Stimulated activated CD4-positive, alpha-beta T cell treated with anti-CD3 and anti-CD28 coated beads, Interleukin-4, amount 100 ng/mL, for 24 hours (primary cell): ENCODE measurements around the gene PAFAH1B2.
"Not testable (repeated sequence)": the region's sequence is repeated elsewhere in the genome, so short reads cannot be mapped to it uniquely, and the experiment has no call there.

Source experiments
- DNase-seq: peaks from one replicate; pipeline ENCODE4 v3.0.0-alpha.2; 2020

PAFAH1B2 gene

DNA sequence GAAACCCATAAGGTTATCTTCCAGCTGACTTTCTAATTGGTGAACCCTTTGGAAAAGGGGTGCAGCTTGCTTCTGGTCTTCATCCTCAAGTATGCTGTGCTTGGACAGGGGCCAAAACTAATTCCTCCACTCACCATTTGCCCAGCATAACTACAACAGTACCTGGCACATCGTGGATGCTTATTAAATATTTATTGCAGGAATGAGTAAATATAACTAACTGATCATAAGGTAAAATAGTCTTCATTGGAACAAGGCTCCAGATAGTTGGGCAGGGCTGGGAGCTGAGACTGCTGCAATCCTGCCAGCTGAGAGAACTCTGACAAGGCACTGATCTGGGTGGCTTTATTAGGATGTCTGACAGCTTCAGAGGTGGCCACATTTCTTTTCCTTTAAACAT lies 32.1 kb downstream of the PAFAH1B2 start:
- DNase-seq: no peak

DNA sequence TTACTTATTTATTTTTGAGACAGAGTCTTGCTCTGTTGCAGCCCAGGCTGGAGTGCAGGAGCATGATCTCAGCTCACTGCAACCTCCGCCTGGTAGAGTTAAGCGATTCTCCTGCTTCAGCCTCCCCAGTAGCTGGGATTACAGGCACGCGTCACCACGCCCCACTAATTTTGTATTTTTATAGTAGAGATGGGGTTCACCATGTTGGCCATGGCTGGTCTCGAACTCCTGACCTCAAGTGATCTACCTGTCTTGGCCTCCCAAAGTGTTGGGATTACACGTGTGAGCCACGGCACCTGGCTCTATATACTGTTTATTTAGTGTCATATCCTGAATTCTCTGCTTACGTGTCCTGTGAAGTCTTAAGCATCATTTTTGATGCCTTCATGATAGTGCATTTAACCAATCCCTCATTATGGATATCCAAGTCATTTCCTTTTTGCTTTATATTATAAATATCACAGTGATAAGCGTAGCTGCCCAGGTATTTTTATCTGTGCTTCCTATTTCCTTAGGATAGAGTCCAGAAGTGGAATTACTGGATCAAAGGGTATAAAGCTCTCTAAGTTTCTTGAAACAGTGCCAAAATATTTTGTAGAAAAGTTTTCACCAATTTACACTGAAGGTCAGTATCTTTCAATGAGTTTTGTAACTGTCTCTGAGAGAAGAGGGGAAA lies 33.6 kb downstream of the PAFAH1B2 start:
- no peak for DNase-seq

DNA sequence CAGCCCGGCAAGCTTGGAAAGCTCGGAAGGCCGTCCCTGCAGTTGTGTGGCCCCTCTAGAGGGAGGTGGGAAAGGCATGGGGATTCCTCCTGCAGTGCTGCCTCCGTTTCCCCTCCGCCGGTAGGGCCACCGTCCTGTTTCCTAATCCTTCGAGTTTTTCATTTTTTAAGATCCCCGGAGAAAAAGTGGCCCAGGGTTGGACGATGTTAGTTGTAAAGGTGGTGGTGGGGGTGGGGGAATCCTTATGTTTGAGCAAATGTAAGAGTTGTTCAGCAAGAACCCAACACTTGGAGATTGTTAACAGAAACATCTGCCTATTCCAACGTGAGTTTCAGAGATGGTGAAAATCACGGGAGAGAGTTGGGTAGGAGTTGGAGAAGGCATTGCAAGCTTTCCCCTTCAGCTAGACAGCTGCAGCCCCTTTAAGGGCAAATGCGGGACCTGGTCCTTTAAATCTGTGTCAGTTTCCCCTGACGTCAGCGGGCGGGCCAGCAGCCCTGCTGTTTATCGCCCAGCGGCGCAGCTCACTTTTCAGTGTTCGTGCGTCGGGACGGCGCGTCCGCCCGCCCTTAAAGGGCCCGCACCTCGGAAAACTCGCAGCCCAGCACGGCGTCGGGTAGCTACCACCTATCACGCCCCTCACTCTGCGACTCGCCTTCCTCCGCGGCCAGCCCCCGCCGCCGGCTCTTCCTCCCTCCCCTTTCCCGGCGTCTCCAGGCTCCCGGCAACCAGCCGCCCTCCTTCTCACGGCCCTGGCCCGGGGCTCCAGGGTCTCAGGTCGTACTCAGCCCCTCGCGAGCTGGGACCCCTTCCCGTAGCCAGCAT lies 34.3 kb downstream of the PAFAH1B2 start, which contains the start of gene SIDT2:
SIDT2 (plus strand) TSS at position 534 of the 825 bp plus-strand sequence. CDS start 521 bp downstream, outside the sequence.
- DNase-seq: peak; percentile 89

DNA sequence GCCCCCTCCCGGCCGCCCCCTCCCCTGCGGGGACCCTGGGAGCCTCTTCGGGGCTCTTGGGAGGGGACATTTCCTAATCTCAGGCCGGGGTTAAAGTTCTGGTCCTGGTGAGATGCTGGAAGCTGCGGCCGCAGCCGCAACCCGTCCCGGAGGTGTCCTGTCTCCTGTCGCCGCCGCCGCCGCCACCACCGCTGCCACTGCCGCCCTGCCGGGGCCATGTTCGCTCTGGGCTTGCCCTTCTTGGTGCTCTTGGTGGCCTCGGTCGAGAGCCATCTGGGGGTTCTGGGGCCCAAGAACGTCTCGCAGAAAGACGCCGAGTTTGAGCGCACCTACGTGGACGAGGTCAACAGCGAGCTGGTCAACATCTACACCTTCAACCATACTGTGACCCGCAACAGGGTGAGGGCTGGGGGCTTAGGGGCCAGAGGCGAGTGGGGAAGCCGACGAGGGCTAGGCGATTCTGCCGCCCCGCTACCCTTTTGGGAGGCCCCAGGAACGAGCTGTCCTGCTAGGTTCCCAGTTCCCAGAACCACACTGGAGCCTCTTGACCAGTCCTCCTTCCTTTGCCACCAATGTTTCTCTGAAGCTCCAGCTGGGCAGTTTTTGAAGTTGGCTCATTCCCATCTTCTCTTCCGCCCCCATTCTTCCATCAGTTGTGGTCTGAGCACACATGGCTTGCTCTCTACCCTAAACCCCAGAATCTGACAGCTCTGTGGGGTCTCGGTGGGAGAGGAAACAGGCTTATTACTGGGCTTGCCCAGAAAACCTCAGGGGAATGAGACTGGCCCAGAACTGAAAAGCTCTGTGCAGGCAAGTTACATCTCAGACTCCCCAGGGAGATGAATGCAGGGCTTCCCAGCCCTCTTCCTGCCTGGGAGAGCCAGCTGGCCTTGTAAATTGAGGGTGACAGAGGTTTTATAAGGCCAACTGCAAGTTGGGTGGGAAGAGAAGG lies 35.2 kb downstream of the PAFAH1B2 start:
- DNase-seq: peak; percentile 48

DNA sequence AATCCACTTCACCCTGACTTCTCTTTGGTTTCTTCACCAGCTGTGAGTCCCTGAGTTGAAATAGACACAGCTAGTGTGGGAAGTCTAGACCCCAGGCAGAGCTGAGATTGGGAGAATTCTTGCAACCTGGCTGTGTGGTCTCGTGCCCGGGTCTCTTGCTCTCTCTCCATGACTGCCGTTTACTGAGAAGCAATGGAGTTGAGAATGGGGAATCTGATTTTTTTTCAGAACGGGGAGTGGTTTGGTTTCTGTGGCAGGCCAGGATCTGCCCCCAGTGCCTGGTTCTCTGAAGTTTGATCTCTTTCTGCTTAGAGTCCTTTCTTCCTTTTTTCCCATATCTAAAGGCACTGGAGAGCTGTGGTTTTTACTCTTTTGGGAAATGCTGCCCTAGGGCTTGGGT lies 35.9 kb downstream of the PAFAH1B2 start:
- no peak for DNase-seq

DNA sequence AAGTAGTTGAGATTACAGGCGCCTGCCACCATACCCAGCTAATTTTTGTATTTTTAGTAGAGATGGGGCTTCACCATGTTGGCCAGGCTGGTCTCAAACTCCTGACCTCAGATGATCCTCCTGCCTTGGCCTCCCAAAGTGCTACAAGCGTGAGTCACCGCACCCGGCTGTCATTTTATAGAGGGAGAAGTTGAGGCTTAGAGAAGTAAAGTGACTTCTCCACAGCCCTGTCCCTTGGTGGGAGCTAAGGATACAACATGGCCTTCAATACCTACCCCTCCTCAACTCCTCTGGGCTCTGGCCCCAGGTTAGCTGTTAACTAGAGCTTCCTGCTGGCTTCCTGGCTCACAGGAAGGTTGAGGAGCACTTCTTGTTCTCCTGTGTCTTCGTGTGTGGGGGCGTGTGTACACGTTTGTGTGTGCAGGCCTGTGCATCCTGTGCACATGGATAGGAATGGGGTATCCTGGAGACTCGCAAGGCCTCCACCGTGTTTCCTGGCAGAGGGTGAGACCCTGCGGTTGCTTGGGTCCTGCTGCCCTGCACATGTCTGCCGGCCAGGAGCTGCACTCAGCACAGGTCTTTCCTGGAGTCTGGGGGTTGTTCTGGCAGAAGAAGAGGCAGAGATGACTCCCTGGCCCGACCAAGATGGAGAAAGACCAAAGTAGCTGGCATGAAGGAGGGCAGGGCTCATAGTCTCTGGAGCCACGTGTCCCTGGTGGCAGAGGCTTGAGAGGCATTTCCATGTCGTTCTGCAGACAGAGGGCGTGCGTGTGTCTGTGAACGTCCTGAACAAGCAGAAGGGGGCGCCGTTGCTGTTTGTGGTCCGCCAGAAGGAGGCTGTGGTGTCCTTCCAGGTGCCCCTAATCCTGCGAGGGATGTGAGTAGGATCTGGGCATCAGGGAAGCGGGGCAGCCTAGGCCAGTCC lies 36.8 kb downstream of the PAFAH1B2 start:
- DNase-seq: peak; percentile 63

DNA sequence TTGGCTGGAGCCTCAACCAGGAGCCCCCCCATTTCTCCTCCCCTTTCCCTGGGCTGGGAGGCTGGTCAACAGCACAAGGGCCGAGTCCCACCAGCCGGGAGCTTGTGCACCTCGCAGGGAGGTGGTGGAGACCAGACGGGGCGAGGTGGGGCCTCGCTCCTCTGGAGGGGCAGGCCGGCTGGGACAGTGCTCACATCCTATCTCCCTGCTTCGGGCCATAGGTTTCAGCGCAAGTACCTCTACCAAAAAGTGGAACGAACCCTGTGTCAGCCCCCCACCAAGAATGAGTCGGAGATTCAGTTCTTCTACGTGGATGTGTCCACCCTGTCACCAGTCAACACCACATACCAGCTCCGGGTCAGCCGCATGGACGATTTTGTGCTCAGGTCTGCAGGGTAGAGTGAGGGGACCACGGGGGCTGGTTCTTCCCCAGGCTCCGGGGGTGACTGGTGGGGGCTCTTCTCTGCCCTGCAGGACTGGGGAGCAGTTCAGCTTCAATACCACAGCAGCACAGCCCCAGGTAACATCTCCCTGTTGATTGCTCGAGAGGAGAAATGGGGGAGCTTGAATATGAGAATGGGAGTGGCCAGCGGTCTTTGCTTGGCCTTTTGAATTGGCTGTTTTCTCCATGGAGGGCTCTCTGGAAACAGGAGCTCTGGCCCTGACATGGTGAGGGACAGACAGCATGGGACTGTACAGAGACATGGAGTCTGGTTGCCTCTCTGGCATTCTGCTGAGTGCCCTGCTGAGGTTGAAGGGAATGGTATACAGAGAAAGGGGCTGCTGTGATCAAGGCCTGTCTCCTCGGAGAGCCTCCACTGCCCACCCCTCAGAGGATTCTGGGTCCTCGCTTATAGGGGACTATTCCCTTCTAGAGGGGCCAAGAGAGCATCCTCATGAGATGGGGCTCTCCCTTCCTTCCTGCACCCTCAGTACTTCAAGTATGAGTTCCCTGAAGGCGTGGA lies 37.8 kb downstream of the PAFAH1B2 start:
- DNase-seq: no peak

DNA sequence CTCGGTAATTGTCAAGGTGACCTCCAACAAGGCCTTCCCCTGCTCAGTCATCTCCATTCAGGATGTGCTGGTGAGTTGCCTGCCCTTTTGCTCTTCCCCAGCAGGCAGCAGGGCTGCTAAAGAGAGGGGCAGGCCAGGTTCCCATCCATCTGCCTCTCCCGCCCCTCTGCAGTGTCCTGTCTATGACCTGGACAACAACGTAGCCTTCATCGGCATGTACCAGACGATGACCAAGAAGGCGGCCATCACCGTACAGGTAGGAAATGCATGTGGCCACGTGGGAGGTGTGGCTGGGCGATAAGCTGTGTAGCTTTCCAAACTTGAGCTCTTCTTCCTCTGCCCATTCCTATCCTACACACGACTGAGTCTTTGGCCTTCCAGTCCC lies 38.5 kb downstream of the PAFAH1B2 start:
- no peak for DNase-seq

DNA sequence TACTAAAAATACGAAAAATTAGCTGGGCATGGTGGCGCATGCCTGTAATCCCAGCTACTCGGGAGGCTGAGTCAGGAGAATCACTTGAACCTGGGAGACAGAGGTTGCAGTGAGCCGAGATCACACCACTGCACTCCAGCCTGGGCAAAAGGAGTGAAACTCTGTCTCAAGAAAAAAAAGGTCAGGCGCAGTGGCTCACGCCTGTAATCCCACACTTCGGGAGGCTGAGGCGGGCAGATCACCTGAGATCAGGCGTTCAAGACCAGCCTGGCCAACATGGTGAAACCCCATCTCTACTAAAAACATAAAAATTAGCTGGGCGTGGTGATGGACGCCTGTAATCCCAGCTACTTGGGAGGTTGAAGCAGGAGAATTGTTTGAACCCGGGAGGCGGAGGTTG lies 39.1 kb downstream of the PAFAH1B2 start:
- DNase-seq: not testable (repeated sequence)

DNA sequence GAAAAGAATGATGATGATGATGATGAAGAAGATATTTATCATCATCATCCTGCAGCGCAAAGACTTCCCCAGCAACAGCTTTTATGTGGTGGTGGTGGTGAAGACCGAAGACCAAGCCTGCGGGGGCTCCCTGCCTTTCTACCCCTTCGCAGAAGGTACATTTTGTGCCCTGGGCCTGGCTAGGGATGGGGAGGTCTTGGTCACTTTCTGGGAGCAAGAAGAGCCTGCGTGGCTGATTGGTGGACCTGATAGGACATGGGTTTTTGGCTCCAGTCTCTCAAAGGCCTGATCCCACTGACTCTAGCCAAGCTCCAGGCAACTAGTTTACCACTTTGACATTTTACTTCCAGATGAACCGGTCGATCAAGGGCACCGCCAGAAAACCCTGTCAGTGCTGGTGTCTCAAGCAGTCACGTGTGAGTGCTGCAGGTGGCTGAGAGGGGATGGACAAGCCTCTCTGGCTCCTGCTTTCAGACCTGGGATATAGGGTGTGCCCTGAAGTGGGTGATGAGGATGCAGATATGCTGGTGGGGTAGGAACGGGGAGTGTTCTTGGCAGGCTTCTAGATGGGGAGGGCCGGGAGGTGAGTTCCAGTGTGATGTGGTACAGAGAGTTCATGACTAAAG lies 39.8 kb downstream of the PAFAH1B2 start:
- DNase-seq: no peak

DNA sequence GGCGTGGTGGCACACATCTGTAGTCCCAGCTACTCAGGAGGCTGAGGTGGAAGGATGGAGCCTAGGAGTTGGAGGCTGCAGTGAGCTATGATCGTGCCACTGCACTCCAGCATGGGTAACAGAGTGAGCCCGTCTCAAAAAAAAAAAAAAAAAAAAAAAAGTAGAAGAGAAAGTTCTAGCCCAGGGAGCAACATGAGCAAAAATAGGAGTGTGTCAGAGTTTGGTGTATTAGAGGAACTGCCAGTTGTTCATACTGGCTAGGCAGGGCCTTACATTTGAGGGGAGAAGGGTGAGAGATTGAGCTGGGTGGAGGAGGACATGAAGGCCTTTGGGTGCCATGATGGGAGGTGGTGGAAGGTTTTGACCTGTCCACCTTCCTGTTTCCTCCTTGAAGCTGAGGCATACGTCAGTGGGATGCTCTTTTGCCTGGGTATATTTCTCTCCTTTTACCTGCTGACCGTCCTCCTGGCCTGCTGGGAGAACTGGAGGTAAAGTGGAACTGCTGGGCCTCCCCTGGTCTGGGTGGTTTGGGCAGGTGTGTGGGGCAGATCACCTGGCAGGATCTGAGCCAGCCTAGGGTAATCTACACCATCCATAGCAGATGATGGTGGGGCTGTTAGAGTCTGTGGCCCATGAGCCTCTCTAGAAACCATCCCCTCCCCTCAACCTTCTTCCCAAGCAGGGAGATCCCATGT lies 41.8 kb downstream of the PAFAH1B2 start:
- DNase-seq: no peak

DNA sequence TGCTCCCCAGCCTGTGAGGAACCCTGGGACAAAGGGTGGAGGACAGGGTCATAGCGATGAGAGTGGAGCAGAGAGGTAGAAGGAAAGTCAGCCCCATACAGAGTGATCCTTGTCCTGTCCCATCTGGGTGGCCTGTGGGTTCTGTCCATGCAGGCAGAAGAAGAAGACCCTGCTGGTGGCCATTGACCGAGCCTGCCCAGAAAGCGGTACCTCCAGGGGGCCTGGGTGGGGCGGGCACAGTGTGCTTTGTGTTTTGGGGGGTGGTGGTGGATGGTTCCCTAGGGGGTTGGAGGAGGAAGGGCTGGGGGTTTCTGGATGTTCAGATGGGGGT lies 42.3 kb downstream of the PAFAH1B2 start:
- no peak for DNase-seq

DNA sequence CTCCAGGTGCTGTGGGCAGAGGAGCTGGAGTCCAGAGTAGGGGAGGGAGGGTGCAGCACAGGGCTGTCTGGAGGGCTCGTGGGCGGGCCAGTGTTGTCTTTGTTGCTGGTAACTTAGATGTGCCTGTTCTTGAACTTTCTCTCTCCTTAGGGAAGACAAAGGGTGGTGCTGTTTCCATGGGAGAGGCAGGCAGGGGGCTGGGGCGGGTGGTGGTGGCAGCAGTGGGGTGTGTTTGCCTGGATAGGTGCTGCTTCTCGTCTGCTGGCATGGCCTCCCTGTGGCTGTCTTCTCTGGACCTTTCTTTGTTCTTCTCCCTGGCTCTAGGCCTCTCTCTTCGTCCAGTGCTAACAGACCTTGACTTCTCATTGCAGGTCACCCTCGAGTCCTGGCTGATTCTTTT lies 42.9 kb downstream of the PAFAH1B2 start:
- DNase-seq: no peak

DNA sequence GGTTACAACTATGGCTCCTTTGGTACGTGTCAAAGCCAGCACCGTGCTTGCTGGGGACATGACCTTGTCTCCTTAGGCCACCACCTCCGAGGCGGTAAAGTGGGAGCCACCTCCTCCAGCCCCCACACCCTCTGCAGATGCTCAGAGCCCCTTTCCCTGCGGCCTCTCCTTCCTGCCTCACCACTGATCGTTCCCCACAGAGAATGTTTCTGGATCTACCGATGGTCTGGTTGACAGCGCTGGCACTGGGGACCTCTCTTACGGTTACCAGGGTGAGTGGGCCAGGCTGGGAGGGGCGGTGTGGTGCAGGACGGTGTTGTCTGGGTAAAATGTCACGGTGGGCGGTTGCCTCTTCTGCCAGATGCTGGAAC lies 43.3 kb downstream of the PAFAH1B2 start:
- DNase-seq: no peak

DNA sequence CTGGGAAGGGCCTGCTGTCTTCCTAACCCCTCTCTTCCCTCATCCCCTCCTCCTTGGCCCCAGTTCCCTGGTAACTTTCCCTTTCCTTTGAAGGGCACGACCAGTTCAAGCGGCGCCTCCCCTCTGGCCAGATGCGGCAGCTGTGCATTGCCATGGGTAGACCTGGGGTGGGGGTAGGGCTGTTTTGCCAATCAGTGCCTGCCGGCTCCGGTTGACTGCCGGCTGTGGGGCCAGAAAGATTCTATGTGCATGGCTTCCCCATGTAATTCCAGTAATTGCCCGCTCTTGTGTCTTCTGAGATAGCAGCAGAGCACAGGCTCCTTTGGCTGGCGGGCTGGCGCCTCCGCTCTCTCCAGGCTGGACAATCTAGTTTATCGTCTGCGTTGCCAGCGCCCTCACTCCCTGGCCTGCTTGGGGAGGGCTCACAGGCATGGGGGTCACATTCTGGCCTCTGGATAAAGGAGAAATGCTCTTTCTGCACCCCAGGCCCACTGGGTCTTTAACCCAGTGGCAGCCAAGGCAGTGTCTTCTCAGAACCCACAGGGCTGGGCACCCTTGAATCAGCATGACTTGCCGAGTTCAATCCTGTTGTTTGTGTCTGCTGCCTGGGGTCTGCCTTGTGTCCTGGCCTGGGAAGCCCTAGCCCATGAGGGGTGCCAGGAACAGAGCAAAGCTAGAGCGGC lies 43.9 kb downstream of the PAFAH1B2 start:
- no peak for DNase-seq

DNA sequence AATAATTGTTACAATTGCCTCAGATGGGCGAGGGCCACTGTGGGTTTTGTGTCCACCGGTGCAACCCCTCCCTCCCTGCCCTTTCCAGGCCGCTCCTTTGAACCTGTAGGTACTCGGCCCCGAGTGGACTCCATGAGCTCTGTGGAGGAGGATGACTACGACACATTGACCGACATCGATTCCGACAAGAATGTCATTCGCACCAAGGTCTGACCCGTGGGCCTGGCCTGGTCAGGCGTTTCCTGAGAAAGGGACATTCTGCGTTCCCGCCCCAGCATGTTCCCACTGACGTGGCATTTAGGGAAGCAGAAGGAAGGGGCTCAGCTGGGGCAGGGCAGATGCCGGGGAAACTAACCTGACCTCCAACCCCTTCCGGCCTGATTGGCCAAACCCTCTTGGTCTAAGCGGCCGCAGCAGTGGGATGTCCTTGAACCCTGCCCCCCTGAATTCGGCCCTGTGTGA lies 44.6 kb downstream of the PAFAH1B2 start:
- DNase-seq: no peak

DNA sequence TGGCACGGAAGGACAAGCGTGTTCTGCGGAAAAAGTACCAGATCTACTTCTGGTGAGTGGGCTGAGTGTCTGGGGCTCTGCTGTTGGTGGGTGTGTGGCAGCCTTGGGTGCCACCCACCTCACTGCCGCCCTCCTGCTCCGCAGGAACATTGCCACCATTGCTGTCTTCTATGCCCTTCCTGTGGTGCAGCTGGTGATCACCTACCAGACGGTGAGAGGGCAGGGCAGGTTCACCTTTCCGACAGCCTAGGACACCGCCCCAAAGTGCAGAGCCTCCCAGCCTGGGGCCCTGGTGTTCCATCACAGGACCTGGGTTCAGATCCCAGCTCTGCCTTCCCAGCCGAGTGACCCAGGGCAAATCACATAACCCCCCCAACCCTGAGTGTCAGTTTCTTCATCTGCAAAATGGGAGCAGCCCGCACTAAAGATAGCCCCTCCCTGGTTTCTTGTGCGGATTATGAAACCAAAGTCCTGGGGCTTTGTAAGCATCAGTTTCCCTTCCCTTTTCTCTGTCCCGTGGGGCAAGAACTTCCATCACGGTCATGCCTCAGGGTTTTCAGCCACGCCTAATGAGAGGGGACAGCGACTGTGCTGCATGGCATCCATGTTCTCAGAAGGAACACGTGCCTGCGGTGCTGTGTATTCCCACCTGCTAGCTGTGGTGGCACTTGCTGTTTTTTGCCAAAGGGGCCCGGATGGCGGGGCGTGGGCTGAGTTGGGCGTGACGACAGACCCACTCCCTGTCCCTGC lies 45.3 kb downstream of the PAFAH1B2 start:
- DNase-seq: no peak

DNA sequence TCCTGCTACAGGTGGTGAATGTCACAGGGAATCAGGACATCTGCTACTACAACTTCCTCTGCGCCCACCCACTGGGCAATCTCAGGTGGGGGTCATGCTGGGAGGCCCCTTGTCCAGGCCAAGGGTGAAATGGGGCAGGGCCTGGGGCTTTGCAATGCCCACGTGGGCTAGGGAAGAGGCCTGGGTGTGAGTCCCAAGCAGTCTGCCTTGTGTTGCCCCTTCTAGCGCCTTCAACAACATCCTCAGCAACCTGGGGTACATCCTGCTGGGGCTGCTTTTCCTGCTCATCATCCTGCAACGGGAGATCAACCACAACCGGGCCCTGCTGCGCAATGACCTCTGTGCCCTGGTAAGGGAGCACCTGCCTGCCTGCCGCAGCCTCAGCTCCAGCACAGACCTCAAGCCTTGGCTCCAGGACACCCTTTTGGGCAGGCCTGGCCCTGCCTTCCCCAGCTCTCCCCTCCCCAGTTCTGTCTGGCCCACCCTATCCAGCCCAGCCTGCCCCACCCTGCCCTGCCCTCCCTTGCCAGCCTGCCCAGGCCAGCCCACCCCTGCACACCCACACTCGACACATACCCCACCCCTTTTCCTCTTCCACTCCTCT lies 46.0 kb downstream of the PAFAH1B2 start:
- DNase-seq: no peak
